ENCODE data around the gene AP1B1. TPM values are rescaled to one million over a fixed set of nuclear protein-coding genes. Genes with fewer than 3 reads are reported as not detected.
"Not testable (repeated sequence)": the region's sequence is repeated elsewhere in the genome, so short reads cannot be mapped to it uniquely, and the experiment has no call there.

The AP1B1 gene
- total RNA-seq, 4 donors from 2014 or later, result 63.5 to 144 (median 95.4) TPM

DNA sequence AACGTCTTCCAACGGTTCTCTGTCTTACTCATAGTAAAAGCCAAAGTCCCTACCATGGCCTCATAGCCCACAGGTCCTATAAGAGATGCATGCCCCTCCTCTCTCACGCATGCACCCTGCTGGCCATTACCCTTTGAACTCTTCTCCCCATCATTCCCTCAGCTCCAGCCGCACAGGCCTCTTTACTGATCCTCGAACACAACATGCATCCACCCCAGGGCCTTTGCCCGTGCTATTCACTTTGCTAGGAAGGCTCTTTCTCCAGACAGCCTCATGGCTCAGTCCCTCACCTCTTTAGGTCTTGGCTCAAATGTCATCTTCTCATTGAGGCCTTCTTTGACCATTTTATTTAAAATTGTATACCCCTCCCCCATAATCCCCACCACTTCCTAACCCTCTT is 7.5 kb downstream of the AP1B1 start:
- Histone ChIP-seq H3K36me3 (peaks cover 0 to 41% (median 0%) of the 10 kb centered on the region in 3 donors), H3K27ac (no peak overlapping the region), H3K27me3 (no peaks in the 10 kb centered on the region), H3K4me1 (peaks cover 18 to 83% (median 31%) of the 10 kb centered on the region in 3 donors), H3K9me3 (no peaks in the 10 kb centered on the region), H3K4me3 (no peak overlapping the region)
- intact Hi-C loops (cut with DNase I), result no loop called here
- no peak for TF ChIP-seq POLR2A (IDR thresholded peaks at IDR 0.05)
- TF ChIP-seq, protein P1, sequence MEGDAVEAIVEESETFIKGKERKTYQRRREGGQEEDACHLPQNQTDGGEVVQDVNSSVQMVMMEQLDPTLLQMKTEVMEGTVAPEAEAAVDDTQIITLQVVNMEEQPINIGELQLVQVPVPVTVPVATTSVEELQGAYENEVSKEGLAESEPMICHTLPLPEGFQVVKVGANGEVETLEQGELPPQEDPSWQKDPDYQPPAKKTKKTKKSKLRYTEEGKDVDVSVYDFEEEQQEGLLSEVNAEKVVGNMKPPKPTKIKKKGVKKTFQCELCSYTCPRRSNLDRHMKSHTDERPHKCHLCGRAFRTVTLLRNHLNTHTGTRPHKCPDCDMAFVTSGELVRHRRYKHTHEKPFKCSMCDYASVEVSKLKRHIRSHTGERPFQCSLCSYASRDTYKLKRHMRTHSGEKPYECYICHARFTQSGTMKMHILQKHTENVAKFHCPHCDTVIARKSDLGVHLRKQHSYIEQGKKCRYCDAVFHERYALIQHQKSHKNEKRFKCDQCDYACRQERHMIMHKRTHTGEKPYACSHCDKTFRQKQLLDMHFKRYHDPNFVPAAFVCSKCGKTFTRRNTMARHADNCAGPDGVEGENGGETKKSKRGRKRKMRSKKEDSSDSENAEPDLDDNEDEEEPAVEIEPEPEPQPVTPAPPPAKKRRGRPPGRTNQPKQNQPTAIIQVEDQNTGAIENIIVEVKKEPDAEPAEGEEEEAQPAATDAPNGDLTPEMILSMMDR (IDR thresholded peaks at IDR 0.05), result no peak
- WGBS, 2 donors, result 77 to 80% methylated on average over 6 of the region's 6 CpGs
- DNase-seq, result no peak

GRCh38 chr22:29380032-29380781 is 8.2 kb downstream of the AP1B1 start:
- Histone ChIP-seq H3K9me3 (no peaks in the 10 kb centered on the region), H3K36me3 (peaks cover 0 to 38% (median 0%) of the 10 kb centered on the region in 3 donors), H3K27me3 (no peaks in the 10 kb centered on the region), H3K27ac (peak overlapping the region in 1 of 4 donors; percentile 7), H3K4me1 (peaks cover 11 to 83% (median 35%) of the 10 kb centered on the region in 3 donors), H3K4me3 (no peak overlapping the region)
- no peak for DNase-seq
- intact Hi-C loops (cut with DNase I), result no loop called here
- WGBS, 2 donors, result 68 to 72% methylated on average over 5 to 6 of the region's 6 CpGs
- TF ChIP-seq, protein P1 (IDR thresholded peaks at IDR 0.05), result no peak
- no peak for TF ChIP-seq POLR2A (IDR thresholded peaks at IDR 0.05)

- intact Hi-C loops (cut with DNase I), result no loop called here
- Histone ChIP-seq H3K9me3 (no peaks in the 10 kb centered on the region), H3K27ac (no peak overlapping the region), H3K4me1 (peaks cover 11 to 79% (median 30%) of the 10 kb centered on the region in 3 donors), H3K4me3 (no peak overlapping the region), H3K27me3 (no peaks in the 10 kb centered on the region), H3K36me3 (peaks cover 0 to 37% (median 0%) of the 10 kb centered on the region in 3 donors)
- 86 to 93% methylated on average over 6 to 7 of the region's 7 CpGs for WGBS, 2 donors
- TF ChIP-seq POLR2A (IDR thresholded peaks at IDR 0.05), result no peak
- TF ChIP-seq, protein P1 (IDR thresholded peaks at IDR 0.05), result no peak
- DNase-seq, result no peak
Measured at GRCh38 chr22:29379258-29379657, 9.1 kb downstream of the AP1B1 start.

- Histone ChIP-seq H3K4me3 (peak overlapping the region in 1 of 4 donors; percentile 6), H3K9me3 (no peaks in the 10 kb centered on the region), H3K4me1 (peaks cover 11 to 67% (median 30%) of the 10 kb centered on the region in 3 donors), H3K27ac (peak overlapping the region; percentile 66 to 90 (median 77)), H3K36me3 (peaks cover 0 to 28% (median 0%) of the 10 kb centered on the region in 3 donors), H3K27me3 (no peaks in the 10 kb centered on the region)
- intact Hi-C loops (cut with DNase I), result no loop called here
- WGBS, 2 donors, result 32 to 33% methylated on average over 2 to 6 of the region's 7 CpGs
- TF ChIP-seq POLR2A (IDR thresholded peaks at IDR 0.05), result no peak
- TF ChIP-seq, protein P1 (IDR thresholded peaks at IDR 0.05), result no peak
- DNase-seq, result no peak
Measured at GRCh38 chr22:29377979-29378378, 10.4 kb downstream of the AP1B1 start.

DNA sequence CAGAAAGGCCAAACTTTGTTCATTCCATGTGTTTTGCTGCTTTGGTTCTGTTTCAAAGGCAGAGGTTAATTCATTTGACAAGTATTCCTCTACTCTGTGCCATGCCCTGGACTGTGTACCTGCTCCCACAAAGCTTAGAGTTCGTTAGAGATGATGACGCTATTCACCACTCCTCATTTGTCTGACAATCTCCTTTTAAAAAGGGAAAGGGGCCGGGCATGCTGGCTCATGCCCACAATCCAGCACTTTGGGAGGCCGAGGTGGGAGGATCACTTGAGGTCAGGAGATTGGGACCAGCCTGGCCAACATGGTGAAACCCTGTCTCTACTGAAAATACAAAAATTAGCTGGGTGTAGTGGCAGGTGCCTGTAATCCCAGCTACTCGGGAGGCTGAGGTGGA is 11.7 kb downstream of the AP1B1 start:
- H3K27me3 ChIP-seq; H3K4me3 ChIP-seq; DNase-seq; H3K9me3 ChIP-seq; intact Hi-C loops (cut with DNase I): not testable (repeated sequence)
- Histone ChIP-seq H3K36me3 (peaks cover 0 to 27% (median 0%) of the 10 kb centered on the region in 3 donors), H3K27ac (peak overlapping the region; percentile 69 to 90 (median 79)), H3K4me1 (peaks cover 11 to 65% (median 30%) of the 10 kb centered on the region in 3 donors)
- 17 to 50% methylated on average over 5 of the region's 5 CpGs for WGBS, 2 donors

Data from esophagus squamous epithelium (tissue), 5 donors.